NCI-H1417 (cell line): ENCODE results near the gene WDR54.
A peak's percentile ranks its signal among the peaks of the same experiment; 100 is the strongest.
"Not testable (repeated sequence)": the region's sequence is repeated elsewhere in the genome, so short reads cannot be mapped to it uniquely, and the experiment has no call there.

Experiments
- DNase-seq, 3 experiments: peaks; one replicate each; lab custom pipeline; 2025; lab: John Stamatoyannopoulos, UW

Gene WDR54

GRCh38 chr2:74457129-74457548 is 35.6 kb downstream of the WDR54 start:
- DNase-seq, result no peak

GRCh38 chr2:74457549-74458131 is 36.1 kb downstream of the WDR54 start:
- peak; percentile 66 to 95 (median 94) for DNase-seq

- DNase-seq, result peak; percentile 96 to 100 (median 100)
These were observed 36.8 kb downstream of the WDR54 start, which contains the start of gene WBP1 for GRCh38 chr2:74458132-74458937. Gene WBP1, plus strand, starts transcription at chr2:74458438. Its CDS starts 165 bp downstream, at chr2:74458603.

GRCh38 chr2:74458938-74459363 is 37.4 kb downstream of the WDR54 start:
- DNase-seq, result peak in 1 of 3 experiments; percentile 60

- not testable (repeated sequence) for DNase-seq
These were observed 38.1 kb downstream of the WDR54 start for GRCh38 chr2:74459503-74460118.

- DNase-seq, result not testable (repeated sequence)
These were observed 38.7 kb downstream of the WDR54 start for GRCh38 chr2:74460187-74460586.

GRCh38 chr2:74461187-74462053 is 39.9 kb downstream of the WDR54 start:
- DNase-seq, result no peak

GRCh38 chr2:74462054-74462785 is 40.7 kb downstream of the WDR54 start:
- DNase-seq, result no peak

GRCh38 chr2:74462786-74463105 is 41.2 kb downstream of the WDR54 start:
- no peak for DNase-seq

GRCh38 chr2:74464406-74464805 is 42.9 kb downstream of the WDR54 start:
- DNase-seq, result peak in 1 of 3 experiments; percentile 54

- not testable (repeated sequence) for DNase-seq
These were observed 49.2 kb downstream of the WDR54 start for GRCh38 chr2:74470742-74471141.

- peak in 1 of 3 experiments; percentile 47 for DNase-seq
These were observed 50.0 kb downstream of the WDR54 start for GRCh38 chr2:74471332-74472065.

- peak; percentile 86 to 98 (median 97) for DNase-seq
These were observed 50.8 kb downstream of the WDR54 start, which contains the start of gene MRPL53 for GRCh38 chr2:74472086-74472944. Gene MRPL53, minus strand, starts transcription at chr2:74472680. Its CDS starts 20 bp downstream, at chr2:74472660.

GRCh38 chr2:74472945-74473258 is 51.4 kb downstream of the WDR54 start:
- DNase-seq, result no peak

GRCh38 chr2:74474481-74474880 is 53.0 kb downstream of the WDR54 start:
- no peak for DNase-seq

- no peak for DNase-seq
These were observed 53.4 kb downstream of the WDR54 start for GRCh38 chr2:74474899-74475298.
